HG02938 (cell line): ENCODE results near the gene ABHD11.

Experiments
- ATAC-seq: cut with Tn5 transposase; IDR thresholded peaks from one replicate; pipeline ENCODE4 v1.9.1; 2021; ENCODE audit warnings: mild to moderate bottlenecking, moderate library complexity; ENCODE audit not compliant: unreplicated experiment

ABHD11 gene

DNA sequence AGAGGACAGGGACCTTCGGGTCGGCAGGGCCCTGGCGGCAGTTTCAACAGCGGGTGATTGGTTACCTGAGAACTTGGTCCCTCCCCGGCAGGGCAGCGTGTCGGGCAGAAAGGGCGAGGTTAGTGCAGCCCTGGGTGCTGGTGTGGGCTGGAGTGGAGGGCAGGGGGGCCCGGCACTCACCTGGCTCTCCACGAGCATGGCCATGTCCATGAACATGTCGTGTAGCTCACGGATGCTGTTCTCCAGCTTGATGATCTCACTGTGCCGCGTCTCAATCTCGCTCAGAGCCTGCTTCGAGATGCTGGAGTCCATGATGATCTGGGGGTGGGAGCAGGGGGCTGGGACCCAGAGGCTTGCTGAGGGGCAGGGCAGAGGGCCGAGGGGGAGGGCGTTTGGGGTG is 35.9 kb downstream of the ABHD11 start:
- ATAC-seq: no peak

DNA sequence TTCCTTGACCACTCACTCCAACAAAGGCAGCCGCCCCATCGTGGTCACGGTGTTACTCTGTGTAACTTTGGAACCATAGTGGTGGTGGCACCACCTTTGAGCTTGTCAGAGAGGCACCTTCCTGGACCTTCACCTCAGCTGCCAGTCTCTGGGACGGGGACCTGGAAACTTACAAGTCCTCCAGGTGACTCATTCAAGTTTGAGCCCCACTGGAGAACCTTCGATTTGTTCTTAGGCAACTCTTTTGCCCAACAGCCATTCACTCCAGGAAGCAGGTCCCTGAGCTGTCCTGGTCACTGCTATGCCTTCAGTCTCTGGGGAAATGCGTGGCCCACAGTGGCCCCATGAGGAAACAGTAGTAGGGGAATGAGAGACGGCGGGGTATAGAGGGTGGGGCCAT is 36.4 kb downstream of the ABHD11 start:
- no peak for ATAC-seq

DNA sequence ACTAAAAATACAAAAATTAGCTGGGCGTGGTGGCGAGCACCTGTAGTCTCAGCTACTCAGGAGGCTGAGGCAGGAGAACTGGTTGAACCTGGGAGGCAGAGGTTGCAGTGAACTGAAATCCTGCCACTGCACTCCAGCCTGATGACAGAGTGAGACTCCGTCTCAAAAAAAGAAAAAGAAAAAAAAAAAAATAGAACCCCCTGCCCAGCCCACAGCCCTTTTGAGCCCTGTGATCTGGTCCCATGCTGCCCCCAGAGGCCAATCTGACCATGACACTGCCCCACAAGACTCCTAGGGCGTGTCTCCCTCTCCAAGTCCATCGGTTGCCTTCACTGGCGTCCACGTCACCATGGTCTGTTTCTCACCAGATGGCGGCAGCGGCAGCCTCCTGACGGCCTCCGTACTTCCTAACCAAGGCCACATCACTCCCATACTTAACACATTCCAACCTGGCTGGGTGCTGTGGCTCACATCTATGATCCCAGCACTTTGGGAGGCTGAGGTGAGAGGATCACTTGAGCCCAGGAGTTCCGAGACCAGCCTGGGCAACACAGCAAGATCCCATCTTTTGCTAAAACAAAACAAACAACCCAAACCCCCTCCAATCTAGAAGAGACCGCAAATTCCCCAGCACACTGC is 37.1 kb downstream of the ABHD11 start:
- no peak for ATAC-seq

- no peak for ATAC-seq
These were observed 37.9 kb downstream of the ABHD11 start for GRCh38 chr7:73700581-73701134.

GRCh38 chr7:73700069-73700423 is 38.6 kb downstream of the ABHD11 start:
- no peak for ATAC-seq

GRCh38 chr7:73699370-73700068 is 39.1 kb downstream of the ABHD11 start:
- no peak for ATAC-seq

GRCh38 chr7:73698410-73698809 is 40.2 kb downstream of the ABHD11 start:
- ATAC-seq: no peak

DNA sequence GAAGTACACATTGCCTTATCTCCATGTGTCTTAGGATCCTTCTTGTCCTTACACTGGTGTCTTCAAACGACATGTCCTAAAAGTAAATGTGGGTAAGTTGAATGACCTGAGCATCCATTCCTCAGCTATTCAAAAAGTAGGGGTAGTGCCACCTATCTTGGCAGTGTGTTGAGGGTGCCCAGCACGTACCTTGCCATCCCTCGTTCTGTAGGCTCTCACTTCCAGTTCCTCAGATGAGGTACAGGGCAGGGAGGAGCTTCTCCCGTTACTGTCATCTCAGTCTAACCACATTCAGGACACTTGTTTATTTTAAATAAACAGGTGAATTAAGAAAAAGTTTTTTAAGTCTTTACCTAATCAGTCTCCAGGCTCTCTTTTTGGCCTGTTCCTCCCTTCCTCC is 42.2 kb downstream of the ABHD11 start:
- ATAC-seq: no peak

DNA sequence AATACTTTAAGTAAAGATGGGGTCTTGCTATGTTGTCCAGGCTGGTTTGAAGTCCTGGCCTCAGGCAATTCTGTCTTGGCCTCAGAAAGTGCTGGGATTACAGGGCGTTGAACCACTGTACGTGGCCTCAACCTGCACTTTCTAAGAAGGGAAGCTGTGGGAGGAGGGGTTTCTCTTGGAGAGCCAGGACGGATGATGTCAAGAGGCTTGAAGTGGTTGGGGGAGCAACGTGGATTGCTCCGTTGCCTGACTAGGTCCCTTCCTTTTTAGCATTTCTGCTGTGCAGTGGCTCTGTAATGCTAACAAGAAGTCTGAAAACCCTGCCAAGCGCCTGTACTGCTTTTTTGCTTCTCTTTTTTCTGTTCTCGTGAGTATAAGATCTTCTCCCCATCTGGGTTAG is 48.0 kb downstream of the ABHD11 start:
- ATAC-seq: no peak

DNA sequence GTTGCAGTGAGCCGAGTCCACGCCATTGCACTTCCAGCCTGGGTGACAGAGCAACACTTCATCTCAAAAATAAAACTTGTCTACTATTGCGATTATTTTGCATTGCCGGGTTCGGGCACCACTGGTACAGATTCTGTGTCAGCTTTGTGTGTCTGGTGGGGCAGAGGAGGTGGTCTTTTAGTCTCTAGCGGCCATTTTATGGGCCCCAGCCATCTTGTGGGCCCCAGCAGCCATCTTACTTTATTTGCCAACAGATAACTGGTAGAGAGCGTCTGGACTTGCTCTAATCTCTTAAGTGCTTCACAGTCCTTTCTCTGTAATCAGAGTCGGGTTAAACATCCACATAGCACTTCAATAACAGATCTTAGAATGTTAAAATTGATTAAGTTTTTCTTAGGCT is 50.3 kb downstream of the ABHD11 start:
- no peak for ATAC-seq
